GM18867 (cell line): Measurements from ENCODE around the gene PAPSS2.
"Not testable (repeated sequence)": the region's sequence is repeated elsewhere in the genome, so short reads cannot be mapped to it uniquely, and the experiment has no call there.

ENCODE experiments used
- ATAC-seq: cut with Tn5 transposase; IDR thresholded peaks from one replicate; pipeline ENCODE4 v1.9.1; 2021; ENCODE audit warnings: mild to moderate bottlenecking, moderate library complexity; ENCODE audit not compliant: unreplicated experiment

The PAPSS2 gene

DNA sequence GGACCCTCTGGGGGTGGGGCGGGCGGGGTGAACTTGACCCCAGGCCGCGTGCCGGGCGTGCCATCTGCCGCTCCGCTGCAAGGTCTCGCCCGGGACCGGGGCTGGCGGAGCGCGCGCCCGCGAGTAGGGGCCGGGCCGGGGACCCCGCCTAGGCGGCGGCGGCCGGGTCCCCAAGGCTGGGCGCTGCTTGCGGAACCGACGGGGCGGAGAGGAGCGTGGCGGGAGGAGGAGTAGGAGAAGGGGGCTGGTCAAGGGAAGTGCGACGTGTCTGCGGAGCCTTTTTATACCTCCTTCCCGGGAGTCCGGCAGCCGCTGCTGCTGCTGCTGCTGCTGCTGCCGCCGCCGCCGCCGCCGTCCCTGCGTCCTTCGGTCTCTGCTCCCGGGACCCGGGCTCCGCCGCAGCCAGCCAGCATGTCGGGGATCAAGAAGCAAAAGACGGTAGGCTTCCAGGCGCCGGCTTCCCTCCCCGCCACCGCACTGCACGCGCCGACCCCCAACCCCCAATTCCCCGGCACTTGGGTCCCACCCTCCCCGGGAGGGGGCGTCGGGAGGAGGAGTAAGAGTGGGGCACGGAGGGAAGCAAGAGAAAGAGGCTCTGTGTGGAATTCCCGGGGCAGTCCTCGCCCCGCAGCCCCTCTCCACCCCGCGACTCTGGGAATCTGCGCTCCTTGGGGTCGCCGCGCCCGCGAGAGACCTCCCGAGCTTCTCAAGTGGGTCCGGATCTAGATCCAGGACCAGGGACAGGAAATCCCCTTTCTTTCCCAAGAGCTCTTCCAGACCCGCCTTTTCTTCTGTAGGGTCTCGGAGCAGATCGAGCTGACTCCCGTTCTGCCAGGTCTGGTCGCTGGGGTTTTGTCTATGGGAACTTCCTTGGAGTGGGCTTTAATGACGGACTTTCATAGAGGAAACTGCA lies at the start of gene PAPSS2:
PAPSS2 (plus strand) TSS at position 308 of the 913 bp plus-strand sequence; CDS start at position 412, 104 bp downstream.
- no peak for ATAC-seq

DNA sequence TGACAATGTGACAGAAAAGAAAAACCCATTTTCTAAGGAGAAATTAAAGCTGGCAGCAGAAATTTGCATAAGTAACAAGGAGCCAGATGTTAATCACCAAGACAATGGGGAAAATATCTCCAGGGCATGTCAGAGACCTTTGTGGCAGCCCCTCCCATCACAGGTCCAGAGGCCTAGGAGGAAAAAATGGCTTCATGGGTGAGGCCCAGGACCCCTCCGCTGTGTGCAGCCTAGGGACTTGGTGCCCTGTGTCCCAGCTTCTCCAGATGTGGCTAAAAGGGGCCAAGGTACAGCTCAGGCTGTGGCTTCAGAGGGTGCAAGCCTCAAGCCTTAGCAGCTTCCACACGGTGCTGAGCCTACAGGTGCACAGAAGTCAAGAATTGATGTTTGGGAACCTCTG lies 48.3 kb upstream of the PAPSS2 start:
- not testable (repeated sequence) for ATAC-seq

DNA sequence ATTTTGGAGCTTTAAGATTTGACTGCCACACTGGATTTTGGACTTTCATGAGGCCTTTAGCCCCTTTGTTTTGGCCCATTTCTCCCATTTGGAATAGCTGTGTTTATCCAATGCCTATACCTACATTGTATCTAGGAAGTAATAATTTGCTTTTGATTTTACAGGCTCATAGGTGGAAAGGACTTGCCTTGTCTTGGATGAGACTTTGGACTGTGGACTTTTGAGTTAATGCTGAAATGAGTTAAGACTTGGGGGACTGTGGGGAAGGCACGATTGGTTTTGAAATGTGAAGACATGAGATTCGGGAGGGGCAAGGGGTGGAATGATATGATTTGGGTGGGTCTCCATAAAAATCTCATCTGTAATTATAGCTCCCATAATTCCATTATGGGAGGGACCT lies 47.6 kb upstream of the PAPSS2 start:
- ATAC-seq: no peak

DNA sequence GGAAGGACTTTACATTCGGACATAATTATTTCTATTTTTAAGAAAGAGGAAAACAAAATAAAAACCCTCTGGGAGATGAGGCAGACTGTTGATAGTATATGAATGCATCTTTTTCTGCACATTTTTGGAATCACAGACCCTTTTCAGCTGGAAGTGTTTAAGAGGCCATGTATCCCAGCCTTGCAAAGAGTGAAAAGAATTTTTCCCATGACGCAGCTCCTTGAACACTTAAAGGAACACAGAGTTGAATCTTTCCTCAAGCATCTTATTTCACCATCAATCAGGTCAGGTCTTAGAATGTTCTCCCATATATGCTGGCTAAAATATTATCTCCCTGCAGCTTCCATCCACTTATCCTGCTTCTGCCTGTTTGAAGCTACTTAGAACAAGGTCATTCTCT lies 45.9 kb upstream of the PAPSS2 start:
- no peak for ATAC-seq

DNA sequence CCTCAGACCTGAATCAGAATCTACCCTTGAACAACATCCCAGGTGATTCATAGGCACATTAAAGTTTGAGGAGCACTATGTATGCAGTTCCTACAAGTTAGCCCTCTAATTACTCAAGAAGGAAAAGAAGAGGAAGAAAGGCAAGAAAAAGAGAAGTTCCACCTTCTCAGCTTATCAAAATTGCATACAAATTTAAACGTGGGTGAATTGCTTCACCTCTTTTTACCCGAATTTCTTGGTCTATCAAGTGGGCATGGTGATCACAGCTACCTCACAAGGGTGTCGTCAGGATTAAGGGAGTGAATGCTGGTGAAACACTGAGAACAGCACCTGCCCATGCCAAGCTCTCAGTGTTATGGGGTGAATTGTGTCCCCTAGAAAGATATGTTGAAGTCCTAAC lies 43.8 kb upstream of the PAPSS2 start:
- no peak for ATAC-seq

DNA sequence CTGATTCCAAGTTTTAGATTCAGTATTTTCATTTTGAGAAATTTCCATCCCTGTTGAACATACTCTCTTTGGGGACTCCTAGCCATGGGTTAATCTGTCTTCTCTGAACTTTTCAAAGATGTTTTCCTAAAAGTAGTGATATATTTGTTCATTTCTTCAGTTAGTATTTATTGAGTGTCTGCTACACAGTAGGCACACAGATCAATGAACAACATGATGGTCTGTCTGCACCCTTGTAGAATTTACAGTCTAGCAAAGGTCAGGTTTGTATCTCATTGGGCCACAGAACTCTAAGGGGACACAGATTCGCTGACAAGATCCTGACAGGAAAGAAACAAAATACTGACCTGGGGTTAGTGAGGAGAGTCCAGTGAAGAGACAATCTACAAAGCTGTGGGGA lies 42.2 kb upstream of the PAPSS2 start:
- no peak for ATAC-seq

DNA sequence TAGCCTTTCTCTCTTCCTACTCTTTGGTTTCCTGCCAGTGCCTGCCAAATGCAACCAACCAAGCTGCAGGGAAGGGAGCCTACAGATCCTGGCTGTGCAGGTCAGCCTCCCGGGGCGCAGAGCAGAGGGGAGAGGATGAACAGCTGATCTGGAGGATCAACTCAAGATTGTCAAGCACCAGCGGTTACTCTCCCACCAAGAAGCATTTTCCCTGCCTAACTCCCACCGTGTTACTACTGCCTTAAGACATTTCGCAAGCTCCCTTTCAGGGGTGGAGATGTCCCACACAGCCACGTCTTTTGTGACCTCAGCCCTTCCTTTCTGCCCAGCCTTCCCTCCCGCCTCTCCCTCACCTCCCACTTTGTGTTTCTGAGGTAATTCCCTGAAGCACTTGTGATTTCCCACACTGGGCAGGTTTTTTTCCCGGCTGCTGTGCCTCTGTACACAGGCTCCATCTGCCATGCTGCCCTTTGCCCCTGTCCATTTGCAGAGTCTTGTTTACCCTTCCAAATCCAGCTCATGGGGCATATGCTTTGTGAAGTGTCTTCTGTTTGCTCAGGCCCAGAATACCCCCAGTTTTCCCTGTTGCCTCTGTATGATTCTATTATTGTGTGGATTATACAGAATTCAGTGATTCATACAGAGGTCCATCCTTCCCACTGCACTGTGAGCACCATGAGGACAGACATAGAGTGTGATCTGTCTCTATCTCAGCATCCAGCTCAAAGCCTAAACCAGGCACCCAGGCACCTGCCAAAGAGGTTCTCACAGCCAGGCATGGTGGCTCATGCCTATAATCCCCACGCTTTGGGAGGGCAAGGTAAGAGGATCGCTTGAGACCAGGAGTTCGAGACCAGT lies 40.9 kb upstream of the PAPSS2 start:
- ATAC-seq: no peak

DNA sequence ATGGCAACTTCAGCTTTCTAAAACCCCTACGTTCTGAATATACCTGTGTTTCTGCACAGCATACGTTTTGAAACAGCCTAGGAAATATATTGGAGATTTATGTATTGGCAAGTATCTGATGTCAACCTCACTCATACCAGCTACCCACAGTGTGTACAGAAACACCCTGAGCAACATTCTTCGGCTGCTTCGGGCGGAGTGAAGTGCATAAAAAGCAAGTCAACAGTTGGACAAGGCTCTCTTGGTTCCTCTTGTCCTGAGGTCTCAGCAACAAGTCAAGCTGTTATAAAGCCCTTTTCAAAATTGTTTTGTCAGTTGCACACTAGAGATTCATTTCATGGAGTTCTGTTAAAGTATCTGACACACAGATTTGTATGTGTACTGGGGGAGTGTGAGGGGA lies 40.0 kb upstream of the PAPSS2 start:
- ATAC-seq: no peak

DNA sequence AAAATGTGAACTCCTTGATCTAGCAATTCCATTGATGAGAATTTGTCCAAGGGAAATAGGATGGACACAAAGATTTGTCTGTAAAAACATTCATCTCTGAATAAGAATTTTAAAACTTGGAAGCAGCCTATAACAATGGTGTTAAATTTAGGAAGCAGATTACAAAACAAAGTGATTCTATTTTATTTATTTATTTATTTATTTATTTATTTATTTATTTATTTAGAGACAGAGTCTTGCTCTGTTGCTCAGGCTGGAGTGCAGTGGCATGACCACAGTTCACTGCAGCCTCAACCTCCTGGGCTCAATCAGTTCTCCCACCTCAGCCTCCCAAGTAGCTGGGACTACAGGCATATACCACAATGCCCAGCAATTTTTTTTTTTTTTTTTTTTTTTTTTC lies 38.2 kb upstream of the PAPSS2 start:
- ATAC-seq: not testable (repeated sequence)

DNA sequence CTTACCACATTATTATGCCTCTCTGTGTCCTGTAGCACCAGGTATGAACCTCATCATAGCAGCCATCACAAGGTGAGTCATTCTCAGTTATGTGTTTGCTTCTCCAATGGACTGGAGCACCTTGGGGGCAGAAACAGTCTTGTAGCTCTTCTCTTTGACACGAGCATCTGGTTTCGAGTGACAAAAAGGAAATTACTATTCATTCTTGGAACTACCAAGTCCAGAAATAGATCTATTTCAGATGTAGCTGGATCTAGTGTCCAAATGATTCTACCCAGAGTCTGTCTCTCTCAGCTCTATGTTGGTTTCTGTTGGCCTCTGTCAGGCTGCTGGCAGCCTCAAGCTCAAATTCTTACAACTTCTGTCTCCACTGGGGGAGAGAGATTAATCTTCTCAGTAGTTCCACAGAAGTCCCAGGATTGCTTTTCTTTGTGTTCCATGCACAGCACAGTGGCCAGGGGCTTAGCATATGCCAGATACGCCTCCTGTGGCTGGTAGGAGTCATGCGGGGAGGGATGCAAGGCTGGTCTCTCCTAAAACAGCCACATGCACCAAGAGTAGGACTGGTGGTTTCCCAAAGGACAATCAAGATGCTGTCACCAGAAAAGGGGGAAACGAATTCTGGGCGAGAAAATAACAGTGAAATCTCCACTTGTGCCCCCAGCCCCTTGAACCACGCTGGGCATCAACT lies 37.2 kb upstream of the PAPSS2 start:
- no peak for ATAC-seq

DNA sequence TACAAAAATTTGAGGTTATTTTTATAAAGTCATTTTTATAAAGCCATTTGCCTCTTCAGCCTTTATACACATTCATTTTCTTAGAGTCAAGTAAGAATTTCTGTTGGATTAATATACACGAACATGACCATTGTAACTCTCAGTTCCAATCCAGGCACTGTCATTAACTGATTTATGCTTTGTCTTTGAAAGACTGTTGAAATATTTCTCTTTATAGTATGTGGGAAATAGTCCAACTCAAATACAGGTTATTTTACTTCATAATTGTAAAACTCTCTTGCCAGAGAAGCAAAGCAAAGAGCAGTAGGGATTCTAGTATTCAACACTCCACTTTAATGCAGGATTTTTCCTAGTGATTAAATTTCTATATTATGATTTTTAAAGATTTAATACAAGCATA lies 36.5 kb upstream of the PAPSS2 start:
- no peak for ATAC-seq

DNA sequence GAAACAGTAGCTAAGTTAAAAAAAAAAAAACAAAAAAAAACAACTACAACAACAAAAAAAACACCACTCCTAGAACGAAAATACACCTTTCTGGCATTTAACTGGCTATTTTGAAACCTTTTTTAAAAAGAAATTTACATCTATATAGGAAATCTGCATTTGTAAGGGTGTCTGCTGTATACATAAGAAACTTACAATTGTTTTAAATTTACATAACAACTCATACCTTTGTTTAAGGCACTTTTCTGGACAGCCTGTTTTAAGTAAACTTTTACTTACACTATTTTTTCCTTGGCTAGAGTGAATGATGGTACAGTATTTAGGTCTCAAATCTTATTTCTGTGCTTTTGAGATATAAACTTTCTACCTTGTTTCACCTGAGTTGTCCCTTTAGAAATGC lies 34.0 kb upstream of the PAPSS2 start:
- no peak for ATAC-seq

DNA sequence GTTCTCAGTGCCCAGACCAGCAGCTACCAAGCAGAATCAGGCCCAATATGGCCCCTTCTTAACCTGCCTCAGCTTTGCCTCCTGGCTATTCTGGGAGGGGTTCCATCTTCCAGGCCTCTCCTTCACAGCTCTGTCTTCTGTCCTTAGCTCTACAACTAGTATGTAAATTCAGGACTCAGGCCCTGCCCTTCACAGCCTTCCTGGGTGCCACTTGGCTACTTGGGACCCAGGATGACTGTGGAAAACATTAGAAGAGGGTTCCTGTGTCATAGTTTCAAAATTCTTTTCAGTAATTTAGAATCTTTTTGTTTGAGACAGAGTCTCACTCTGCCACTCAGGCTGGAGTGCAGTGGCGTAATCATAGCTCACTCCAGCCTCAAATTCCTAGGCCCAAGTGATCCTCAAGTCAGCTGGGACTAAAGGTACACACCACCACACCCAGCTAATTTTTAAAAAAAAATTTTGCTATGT lies 33.2 kb upstream of the PAPSS2 start:
- ATAC-seq: no peak

DNA sequence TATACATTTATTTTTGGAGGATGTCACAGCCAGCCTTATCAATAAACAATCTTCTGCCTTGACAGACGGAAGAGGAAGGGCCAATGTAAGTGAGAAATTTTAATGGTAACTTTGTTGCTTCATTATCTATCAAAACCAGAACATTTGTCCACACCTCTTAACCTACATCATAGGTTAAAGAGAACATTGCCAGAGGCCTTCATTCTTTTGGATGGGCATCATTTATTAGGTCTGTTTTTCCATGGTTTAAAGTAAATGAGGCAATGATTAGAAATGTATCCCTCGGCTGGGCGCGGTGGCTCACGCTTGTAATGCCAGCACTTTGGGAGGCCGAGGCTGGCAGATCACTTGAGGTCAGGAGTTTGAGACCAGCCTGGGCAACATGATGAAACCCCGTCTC lies 29.5 kb upstream of the PAPSS2 start:
- no peak for ATAC-seq

DNA sequence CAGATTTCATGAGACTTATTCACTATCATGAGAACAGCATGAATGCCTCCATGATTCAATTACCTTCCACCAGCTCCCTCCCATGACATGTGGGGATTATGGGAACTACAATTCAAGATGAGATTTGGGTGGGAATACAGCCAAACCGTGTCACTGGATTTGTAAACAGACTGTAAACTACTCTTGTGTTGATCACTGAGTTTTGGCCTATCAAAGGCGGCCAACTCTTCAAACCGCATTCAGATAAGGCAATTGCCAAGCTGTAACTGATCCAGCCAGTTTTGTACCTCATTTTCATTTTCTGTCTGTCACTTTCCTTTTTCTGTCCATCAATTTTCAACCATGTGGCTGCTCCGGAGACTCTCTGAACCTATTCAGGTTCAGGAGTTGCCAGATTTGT lies 27.2 kb upstream of the PAPSS2 start:
- ATAC-seq: no peak

DNA sequence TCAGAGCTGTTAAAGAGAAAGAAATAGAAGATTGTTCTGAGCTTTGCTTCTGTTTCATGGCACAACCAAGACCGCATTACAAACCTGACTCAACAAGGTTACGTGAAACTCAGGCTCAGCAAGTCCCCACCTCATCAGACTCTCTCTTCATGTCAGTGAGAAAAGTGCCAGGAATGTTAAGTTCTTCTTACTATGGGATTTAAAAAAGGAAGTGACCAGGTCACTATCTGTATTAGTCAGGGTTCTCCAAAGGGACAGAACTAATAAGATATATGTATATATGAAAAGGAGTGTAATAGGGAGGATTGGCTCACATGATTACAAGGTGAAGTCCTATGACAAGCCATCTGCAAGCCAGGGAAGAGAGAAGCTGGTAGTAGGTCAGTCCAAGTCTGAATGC lies 25.4 kb upstream of the PAPSS2 start:
- ATAC-seq: no peak

DNA sequence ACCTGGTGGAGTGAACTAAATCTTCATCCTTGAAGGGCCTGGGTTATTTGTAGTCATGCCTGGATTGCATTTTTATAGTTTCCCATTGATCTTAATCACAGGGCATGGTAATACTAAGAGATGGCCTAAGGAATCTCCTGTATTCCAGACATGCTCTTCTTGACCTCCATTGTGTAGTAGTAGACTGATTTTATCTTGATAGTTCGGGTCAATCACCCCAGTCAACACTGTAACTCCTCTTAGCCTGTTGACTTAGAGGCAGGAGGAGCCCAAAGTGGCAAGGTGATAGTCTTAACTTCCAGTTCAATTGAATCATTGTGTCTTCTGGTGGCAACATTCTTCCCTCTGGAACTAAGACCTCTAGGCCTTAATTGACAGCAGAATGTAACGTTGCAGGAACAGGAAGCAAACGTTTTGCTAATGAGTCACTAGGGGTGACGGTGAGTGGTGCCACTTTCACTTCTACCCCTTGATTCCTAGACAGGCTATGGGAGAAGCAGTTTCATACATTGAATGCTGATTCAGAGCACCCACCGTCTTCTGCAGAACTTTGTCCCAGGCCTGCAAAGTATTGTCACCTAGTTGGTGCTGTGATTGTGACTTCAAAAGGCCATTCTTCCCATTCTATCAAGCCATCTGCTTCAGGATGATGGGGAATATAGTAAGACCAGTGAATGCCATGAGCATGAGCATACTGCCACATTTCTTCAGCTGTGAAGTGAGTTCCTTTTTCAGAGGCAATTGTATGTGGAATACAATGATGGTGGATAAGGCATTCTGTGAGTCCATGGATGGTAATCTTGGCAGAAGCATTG lies 24.0 kb upstream of the PAPSS2 start:
- peak; percentile 53 for ATAC-seq

DNA sequence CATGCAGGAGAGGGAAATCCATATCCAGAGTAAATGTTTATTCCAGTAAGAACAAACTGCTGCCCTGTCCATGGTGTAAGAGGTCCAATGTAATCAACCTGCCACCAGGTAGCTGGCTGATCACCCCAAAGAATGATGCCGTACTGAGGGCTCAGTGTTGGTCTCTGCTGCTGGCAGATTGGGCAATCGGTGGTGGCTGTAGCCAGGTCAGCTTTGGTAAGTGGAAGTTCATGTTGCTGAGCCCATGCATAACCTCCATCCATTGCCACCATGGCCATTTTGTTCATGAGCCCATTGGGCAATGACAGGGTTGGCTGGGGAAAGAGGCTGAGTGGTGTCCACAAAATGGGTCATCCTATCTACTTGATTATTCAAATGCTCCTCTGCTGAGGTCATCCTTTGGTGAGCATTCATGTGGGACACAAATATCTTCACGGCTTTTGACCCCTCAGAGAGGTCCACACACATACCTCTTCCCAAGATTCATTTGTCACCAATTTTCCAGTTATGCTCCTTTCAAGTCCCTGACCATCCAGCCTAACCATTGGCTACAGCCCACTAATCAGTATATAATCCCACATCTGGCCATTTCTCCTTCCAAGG lies 23.3 kb upstream of the PAPSS2 start:
- ATAC-seq: no peak

DNA sequence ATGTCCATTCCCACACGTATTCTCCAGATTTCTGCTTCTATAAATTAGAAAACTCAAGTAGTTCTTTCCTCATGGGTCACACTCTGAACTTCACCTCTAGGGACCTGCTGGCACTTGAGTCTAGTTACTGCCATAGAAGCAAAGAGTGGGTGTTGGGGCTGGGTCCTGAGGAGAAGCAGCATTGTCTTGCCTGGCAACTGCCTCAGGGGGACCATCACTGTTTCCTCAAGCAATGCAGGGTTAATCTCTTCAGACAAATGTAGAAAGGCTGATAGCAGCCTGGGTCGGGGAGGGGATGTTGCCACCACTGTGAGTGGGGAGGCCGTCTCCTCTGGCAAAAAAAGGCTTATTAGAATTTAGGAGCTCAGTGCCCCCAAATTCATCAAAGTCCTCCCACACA lies 20.2 kb upstream of the PAPSS2 start:
- ATAC-seq: no peak

DNA sequence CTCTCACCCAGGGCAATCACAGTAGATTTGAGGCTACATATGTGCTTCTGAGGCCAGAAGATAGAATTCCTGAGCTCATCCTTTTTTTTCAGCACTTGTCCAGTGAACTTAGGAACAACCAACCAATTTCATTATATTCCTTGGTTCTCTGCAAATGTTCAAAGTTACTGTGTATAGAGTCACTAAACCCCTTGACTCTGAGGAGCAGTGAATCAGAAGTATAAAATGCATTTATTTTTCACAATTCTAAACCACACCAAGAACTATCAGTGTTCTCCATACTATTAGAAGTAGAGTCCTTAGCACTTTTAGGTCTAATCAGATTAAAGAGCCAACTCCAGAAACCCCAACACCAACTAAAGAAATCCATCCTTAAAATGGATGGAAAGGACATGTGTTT lies 19.6 kb upstream of the PAPSS2 start:
- no peak for ATAC-seq
